ENCODE data around the gene FBXO7.

The FBXO7 gene

DNA sequence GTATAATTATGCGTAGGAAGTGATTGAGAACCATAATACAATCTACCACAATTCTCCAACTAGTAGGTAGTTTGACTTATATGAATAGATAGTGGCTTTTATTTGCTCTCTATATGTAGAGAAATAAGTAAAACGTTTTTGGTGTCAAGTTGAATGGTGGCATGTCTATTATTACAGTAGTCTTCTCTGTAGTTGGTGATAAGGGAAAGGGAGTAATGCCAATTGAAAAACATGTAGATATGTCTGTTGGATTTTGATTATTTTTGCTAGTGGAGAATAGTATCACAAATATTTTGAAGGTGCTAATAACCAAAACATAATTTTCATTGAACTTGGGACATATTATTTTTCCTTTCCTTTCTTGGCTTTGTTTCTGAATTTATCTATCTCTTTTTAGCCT lies 17.5 kb downstream of the FBXO7 start:
- DNase-seq (ENCODE audit: low read depth in 1 of 2, low spot score in 1 of 2), result no peak
- no peak overlapping the region for H3K27ac ChIP-seq (replicated peaks)
- no peaks in the 10 kb centered on the region for H3K27me3 ChIP-seq (ENCODE audit: insufficient read depth, poor library complexity, severe bottlenecking)
- no peak overlapping the region for H3K4me3 ChIP-seq (replicated peaks; ENCODE audit: insufficient read depth, low read length)
- TF ChIP-seq, protein P1, sequence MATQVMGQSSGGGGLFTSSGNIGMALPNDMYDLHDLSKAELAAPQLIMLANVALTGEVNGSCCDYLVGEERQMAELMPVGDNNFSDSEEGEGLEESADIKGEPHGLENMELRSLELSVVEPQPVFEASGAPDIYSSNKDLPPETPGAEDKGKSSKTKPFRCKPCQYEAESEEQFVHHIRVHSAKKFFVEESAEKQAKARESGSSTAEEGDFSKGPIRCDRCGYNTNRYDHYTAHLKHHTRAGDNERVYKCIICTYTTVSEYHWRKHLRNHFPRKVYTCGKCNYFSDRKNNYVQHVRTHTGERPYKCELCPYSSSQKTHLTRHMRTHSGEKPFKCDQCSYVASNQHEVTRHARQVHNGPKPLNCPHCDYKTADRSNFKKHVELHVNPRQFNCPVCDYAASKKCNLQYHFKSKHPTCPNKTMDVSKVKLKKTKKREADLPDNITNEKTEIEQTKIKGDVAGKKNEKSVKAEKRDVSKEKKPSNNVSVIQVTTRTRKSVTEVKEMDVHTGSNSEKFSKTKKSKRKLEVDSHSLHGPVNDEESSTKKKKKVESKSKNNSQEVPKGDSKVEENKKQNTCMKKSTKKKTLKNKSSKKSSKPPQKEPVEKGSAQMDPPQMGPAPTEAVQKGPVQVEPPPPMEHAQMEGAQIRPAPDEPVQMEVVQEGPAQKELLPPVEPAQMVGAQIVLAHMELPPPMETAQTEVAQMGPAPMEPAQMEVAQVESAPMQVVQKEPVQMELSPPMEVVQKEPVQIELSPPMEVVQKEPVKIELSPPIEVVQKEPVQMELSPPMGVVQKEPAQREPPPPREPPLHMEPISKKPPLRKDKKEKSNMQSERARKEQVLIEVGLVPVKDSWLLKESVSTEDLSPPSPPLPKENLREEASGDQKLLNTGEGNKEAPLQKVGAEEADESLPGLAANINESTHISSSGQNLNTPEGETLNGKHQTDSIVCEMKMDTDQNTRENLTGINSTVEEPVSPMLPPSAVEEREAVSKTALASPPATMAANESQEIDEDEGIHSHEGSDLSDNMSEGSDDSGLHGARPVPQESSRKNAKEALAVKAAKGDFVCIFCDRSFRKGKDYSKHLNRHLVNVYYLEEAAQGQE (IDR thresholded peaks at IDR 0.05; ENCODE audit: insufficient replicate concordance, low read depth), result no peak
- no peak for TF ChIP-seq POLR2AphosphoS5 (IDR thresholded peaks at IDR 0.05; ENCODE audit: low read depth)

DNA sequence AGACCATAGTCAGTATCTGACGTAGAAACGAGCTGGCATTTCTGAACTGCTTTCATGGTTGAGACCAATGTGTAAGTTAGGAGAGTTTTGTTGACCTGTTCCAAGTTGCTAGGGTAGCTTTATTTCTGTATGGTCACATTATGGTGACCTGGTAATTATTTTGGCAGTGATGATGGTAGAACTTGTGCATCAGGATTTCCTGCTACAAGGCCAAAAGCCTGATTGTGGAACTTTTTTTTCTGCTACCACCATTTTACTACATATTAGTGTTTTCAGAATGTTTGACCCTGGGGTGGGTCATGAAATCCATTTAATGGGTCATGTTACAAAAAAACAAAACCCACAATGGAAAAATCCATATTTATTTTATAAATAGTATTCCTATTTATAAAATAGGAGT lies 18.9 kb downstream of the FBXO7 start:
- TF ChIP-seq POLR2AphosphoS5 (IDR thresholded peaks at IDR 0.05; ENCODE audit: low read depth), result no peak
- TF ChIP-seq GABPA (IDR thresholded peaks at IDR 0.05; ENCODE audit: low read depth), result no peak
- no peak for TF ChIP-seq SPI1 (IDR thresholded peaks at IDR 0.05; ENCODE audit: borderline replicate concordance, low read depth)
- TF ChIP-seq, protein P1 (IDR thresholded peaks at IDR 0.05; ENCODE audit: insufficient replicate concordance, low read depth), result no peak
- TF ChIP-seq, protein P2, sequence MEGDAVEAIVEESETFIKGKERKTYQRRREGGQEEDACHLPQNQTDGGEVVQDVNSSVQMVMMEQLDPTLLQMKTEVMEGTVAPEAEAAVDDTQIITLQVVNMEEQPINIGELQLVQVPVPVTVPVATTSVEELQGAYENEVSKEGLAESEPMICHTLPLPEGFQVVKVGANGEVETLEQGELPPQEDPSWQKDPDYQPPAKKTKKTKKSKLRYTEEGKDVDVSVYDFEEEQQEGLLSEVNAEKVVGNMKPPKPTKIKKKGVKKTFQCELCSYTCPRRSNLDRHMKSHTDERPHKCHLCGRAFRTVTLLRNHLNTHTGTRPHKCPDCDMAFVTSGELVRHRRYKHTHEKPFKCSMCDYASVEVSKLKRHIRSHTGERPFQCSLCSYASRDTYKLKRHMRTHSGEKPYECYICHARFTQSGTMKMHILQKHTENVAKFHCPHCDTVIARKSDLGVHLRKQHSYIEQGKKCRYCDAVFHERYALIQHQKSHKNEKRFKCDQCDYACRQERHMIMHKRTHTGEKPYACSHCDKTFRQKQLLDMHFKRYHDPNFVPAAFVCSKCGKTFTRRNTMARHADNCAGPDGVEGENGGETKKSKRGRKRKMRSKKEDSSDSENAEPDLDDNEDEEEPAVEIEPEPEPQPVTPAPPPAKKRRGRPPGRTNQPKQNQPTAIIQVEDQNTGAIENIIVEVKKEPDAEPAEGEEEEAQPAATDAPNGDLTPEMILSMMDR (IDR thresholded peaks at IDR 0.05; ENCODE audit: insufficient read depth, low read length), result no peak
- no peak for DNase-seq (ENCODE audit: low read depth in 1 of 2, low spot score in 1 of 2)

DNA sequence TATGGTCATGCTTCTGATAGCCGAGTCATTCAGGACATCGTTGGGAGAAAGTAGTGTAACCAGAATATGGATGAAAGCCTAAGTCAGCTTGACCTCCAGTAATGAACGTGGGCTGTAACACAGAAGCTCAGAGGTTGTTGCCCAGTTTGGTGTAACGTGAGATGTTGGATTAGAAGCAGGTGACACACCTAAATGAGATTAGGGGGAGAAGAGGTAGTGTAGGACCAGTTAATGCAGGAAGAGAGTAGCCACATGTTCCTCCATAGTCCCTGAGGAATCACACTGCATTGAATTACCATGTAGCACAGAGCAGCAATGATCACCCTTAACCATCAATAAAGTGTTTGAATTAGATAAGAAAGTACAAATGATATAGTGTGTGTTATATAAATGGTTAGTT lies 20.4 kb downstream of the FBXO7 start:
- TF ChIP-seq SPI1 (IDR thresholded peaks at IDR 0.05; ENCODE audit: borderline replicate concordance, low read depth), result no peak
- TF ChIP-seq, protein P2 (IDR thresholded peaks at IDR 0.05; ENCODE audit: insufficient read depth, low read length), result no peak
- TF ChIP-seq, protein P1 (IDR thresholded peaks at IDR 0.05; ENCODE audit: insufficient replicate concordance, low read depth), result no peak
- no peak for TF ChIP-seq POLR2AphosphoS5 (IDR thresholded peaks at IDR 0.05; ENCODE audit: low read depth)
- TF ChIP-seq GABPA (IDR thresholded peaks at IDR 0.05; ENCODE audit: low read depth), result no peak
- DNase-seq (ENCODE audit: low read depth in 1 of 2, low spot score in 1 of 2), result no peak
- H3K4me3 ChIP-seq (replicated peaks; ENCODE audit: insufficient read depth, low read length), result no peak overlapping the region
- no peaks in the 10 kb centered on the region for H3K27me3 ChIP-seq (ENCODE audit: insufficient read depth, poor library complexity, severe bottlenecking)
- no peak overlapping the region for H3K27ac ChIP-seq (replicated peaks)

More for the DNA sequence above, 18.9 kb downstream of the FBXO7 start:
- no peak overlapping the region for H3K4me3 ChIP-seq (replicated peaks; ENCODE audit: insufficient read depth, low read length)
- H3K27ac ChIP-seq (replicated peaks), result no peak overlapping the region
- no peaks in the 10 kb centered on the region for H3K27me3 ChIP-seq (ENCODE audit: insufficient read depth, poor library complexity, severe bottlenecking)

DNA sequence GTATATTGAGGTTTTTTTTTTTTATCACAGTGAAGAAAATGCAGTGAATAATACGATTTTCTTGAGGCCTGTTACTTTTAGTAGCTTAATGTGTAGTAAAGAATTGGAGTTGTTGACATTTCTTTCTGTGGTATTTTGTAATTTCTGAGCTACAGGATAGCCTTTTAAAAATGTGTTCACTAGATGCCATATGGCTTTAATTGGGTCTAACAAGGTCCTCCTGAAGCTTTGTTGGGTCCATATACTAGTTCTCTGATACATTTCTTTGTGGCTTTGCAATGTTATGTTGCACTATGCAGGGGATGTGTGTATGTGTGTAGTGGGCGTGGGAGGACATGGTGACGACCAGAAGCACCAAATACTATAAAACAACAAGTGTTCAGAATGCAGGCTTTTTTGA lies 25.1 kb downstream of the FBXO7 start:
- no peak for DNase-seq (ENCODE audit: low read depth in 1 of 2, low spot score in 1 of 2)

More for the DNA sequence above, 25.1 kb downstream of the FBXO7 start:
- Histone ChIP-seq H3K4me3 (replicated peaks; ENCODE audit: insufficient read depth, low read length) (no peak overlapping the region), H3K27ac (replicated peaks) (no peak overlapping the region), H3K27me3 (ENCODE audit: insufficient read depth, poor library complexity, severe bottlenecking) (no peaks in the 10 kb centered on the region)
- no peak for TF ChIP-seq SPI1 (IDR thresholded peaks at IDR 0.05; ENCODE audit: borderline replicate concordance, low read depth)
- TF ChIP-seq POLR2AphosphoS5 (IDR thresholded peaks at IDR 0.05; ENCODE audit: low read depth), result no peak
- TF ChIP-seq, protein P1 (IDR thresholded peaks at IDR 0.05; ENCODE audit: insufficient replicate concordance, low read depth), result no peak
- no peak for TF ChIP-seq GABPA (IDR thresholded peaks at IDR 0.05; ENCODE audit: low read depth)
- TF ChIP-seq, protein P2 (IDR thresholded peaks at IDR 0.05; ENCODE audit: insufficient read depth, low read length), result no peak

All from HL-60 (cell line).